Superior temporal gyrus (tissue), 1 donor: ENCODE data around the gene PLCD3.

Experiments used
- DNase-seq: peaks from one replicate; pipeline ENCODE4 v3.0.0-alpha.2; 2016; ENCODE audit errors: extremely low spot score

PLCD3 gene

DNA sequence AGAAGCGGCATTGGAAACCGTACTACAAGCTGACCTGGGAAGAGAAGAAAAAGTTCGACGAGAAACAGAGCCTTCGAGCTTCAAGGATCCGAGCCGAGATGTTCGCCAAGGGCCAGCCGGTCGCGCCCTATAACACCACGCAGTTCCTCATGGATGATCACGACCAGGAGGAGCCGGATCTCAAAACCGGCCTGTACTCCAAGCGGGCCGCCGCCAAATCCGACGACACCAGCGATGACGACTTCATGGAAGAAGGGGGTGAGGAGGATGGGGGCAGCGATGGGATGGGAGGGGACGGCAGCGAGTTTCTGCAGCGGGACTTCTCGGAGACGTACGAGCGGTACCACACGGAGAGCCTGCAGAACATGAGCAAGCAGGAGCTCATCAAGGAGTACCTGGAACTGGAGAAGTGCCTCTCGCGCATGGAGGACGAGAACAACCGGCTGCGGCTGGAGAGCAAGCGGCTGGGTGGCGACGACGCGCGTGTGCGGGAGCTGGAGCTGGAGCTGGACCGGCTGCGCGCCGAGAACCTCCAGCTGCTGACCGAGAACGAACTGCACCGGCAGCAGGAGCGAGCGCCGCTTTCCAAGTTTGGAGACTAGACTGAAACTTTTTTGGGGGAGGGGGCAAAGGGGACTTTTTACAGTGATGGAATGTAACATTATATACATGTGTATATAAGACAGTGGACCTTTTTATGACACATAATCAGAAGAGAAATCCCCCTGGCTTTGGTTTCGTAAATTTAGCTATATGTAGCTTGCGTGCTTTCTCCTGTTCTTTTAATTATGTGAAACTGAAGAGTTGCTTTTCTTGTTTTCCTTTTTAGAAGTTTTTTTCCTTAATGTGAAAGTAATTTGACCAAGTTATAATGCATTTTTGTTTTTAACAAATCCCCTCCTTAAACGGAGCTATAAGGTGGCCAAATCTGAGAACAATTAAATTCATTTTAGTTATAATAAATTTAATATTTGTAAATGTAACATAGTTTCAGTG lies 17.7 kb upstream of the PLCD3 start:
- peak; percentile 64 for DNase-seq

DNA sequence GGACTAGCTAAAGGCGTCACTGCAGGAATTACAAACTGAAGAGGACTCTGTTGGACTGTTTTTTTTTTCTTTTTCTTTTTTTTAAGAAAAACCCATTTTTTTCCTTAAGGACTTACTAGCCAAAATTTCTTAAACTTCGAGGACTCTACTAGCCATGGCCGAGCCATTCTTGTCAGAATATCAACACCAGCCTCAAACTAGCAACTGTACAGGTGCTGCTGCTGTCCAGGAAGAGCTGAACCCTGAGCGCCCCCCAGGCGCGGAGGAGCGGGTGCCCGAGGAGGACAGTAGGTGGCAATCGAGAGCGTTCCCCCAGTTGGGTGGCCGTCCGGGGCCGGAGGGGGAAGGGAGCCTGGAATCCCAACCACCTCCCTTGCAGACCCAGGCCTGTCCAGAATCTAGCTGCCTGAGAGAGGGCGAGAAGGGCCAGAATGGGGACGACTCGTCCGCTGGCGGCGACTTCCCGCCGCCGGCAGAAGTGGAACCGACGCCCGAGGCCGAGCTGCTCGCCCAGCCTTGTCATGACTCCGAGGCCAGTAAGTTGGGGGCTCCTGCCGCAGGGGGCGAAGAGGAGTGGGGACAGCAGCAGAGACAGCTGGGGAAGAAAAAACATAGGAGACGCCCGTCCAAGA lies 16.8 kb upstream of the PLCD3 start:
- peak; percentile 84 for DNase-seq

DNA sequence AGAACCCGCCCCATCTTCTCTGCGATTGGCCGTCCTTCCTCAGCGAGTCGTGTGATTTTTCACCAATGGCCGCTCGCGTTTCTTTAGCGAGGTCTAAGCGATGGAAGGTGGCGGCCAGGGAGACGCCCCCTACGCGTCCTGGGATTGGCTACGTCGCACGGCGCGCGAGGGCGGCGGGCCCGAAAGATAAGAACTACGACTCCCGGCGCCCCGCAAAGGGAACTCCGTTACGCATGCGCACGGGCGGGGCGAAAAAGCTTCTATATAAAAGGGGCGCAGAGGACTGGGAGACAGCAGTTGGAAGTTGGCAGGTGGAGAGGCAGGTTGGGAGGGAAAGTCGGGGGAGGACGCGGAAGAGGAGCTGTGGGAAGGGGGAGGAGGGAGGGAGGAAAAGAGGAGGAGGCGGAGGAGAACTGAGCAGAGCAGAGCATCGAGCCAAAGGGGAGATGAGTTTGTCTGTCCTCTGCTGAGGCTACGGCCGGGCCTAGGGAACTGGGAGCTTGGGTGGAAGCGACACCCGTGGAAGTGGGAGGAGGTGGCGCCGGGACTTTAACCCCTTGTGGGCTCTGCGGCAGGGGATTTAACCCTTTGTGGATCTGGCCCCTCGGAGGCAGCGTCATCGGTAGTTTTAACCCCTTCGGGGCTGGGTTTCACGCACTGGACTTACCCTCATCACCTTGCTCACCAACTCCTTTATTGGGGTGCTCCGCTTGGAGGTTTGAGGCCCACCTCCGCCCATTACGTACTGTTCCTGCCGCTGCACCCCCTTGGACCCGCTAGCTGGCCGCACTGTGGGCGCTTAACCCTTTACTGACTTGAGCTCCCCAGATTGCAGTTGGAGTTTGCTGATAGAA lies 16.1 kb upstream of the PLCD3 start, which contains the start of gene HEXIM1:
HEXIM1 (plus strand) TSS at position 293 of the 854 bp plus-strand sequence. CDS start 716 bp downstream, outside the sequence.
- peak; percentile 100 for DNase-seq

DNA sequence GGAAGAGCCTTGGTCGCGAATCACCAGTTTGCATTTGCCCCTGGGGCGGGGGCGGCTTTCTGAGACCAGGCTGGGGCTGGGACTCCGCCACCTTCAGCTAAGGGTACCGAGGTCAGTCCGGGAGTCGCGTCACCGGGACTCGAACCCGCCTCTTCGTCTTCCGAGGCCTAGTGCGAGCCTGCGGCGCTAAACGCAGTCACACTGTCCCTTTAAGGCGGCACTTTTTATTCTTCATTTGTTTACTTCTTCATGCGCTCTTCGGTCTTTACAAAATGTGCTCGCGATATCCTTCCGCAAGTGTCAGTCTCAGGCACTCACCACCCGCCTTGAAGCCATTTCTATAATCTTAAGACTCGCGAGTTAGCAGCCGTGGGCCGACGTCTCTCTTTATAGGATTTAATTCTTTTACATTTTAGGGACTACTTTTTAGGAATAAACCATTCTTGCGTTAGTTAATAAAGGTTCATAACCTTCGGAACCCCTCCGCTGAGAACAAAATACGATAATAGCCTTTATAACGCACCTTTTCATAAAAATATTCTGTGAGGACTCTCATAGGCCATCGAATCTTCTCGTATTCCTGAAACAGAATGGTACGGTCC lies 15.4 kb upstream of the PLCD3 start:
- DNase-seq, result peak; percentile 98

DNA sequence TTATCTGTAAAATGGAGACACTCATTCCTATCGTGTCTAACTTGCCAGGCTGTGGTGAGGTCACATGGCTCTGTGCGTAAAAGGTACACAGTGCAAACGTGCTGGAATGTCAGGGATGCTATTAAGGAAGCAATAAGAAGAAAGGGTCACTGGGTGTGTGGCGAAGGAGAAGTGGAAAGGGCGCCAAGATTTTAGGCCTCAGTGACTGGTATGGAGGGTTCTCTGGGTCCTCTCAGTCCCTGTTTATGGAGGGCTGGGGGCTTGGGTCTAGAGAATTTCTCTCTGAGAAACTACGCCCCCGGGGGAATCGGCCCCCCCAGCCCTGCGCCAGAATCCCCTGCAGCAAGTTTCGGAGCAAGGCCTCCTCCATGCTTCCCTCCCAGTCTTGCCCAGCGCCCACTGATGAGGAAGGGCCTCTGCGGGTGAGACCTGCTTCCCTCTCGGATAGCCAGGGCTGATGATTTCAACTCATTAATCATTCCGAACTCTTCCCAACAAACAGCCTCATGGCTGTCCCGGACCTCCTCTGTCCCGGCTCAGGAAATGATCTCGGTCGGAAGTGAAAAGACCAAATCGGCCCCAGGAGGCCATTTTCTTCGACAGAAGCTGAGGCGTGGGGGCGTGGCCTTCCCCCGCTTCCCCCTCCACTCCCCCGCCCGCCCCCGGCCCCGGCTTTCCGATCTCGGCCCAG lies 14.7 kb upstream of the PLCD3 start:
- DNase-seq, result peak; percentile 65

DNA sequence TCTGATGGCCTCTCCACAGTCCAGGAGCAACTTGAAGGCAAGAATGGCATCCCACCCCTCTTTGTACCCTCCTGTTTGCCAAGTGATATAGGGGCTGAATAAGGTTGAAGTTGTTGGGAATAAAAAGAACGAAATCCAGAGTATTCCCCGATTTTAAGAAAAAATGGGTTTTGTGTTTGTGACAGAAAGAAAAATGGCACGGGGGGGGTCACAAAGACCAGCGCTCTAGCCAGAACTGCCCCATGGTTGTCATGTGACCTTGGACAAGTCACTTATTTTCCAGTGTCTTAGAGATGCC lies 14.2 kb upstream of the PLCD3 start:
- no peak for DNase-seq

DNA sequence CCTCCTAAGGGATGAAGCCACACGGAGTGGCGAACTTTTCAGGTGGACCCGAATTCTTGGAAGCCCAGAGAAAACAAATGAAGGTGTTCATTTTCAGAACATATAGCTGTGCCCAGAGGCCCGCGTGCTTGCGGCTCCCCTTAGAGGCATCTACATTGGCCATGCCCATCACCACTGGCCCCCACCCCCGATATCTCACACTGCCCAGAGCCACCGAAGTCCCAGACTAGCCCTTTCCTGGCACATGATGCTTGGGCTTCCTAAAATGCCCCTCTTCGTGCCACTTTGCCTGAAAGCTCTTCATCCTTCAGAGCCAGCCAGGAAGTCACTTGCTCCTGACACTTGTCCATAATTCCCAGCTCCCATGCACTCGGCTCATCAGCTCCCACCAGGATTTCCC lies 13.9 kb upstream of the PLCD3 start:
- DNase-seq, result no peak

DNA sequence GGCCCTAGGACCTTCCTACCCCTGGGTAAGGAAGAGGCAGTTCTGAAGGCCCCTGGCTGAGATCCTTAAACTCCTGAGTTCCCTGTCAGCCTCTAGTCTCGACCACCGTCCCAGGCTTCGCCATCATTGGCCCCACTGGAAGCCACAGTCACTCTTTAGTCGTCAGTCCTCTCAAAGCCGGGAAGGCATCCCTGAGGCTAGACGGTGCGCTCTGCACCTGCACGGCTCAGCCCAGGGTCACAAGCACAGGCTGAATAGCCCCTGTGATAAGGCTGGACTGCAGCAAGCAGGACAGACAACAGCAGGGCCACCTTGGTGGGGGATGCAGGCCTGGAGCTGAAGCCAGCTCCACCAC lies 12.7 kb upstream of the PLCD3 start:
- no peak for DNase-seq

DNA sequence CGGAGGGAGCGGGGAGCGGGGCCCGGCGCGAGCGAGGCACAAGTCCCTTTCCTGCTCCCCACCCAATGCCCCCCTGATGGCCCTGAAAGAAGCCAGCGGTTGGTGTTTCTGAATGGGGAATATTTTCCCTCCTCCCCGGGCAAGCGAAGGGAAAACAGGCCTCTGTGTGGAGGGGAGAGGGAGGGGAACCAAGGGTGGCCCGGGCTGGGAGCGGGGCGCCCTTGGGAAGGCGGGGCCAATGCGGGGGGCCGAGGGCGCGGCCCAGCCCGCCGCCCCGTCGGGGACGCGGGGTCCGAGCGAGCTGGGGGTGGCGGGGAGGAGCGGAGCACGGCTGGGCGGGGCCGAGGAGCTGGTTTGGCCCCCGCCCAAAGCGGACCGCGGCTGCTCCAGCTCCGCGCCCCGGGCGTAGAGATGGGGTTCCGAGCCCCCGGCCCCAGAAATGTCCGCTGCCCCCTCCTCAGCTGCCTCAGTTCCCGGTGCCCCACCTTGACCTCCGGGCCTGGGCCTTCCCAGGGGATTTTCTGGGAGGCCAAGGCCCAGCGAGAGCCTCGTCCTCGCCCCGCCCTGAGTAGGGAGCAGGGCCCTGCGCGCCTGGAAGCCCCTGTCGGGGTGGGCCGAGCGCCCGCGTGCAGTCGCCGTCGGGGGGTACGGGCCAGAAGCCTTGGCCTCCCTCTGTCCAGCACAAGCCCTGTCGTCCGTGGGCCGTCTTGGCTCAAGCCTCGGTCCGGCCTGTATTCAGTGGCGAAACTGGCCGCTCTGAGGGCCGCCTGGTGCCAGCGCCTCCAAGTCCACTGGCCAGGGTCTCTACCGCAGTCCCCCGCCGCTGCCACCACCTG lies 12.1 kb upstream of the PLCD3 start:
- DNase-seq, result no peak

DNA sequence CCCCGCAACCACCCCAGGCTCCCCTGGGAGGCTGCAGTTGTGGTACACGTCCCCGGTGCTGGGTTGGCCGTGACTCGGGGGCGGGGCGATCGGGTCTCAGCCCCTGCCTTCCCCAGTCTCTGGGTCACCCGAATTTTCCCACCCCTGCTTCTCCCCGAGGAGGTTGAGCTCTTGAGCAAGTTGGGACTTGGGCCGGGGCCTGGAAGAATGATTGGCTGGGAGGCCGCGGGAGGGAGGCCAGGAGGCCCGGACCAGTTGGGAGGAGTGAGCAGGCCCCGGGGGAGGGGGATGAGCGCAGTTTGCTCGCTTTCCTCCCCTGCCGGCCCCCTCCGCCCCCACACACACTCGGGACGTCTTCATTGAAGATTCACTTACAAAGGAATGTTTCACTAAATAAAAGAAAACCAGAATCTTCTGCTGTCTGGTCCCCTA lies 11.5 kb upstream of the PLCD3 start:
- no peak for DNase-seq

DNA sequence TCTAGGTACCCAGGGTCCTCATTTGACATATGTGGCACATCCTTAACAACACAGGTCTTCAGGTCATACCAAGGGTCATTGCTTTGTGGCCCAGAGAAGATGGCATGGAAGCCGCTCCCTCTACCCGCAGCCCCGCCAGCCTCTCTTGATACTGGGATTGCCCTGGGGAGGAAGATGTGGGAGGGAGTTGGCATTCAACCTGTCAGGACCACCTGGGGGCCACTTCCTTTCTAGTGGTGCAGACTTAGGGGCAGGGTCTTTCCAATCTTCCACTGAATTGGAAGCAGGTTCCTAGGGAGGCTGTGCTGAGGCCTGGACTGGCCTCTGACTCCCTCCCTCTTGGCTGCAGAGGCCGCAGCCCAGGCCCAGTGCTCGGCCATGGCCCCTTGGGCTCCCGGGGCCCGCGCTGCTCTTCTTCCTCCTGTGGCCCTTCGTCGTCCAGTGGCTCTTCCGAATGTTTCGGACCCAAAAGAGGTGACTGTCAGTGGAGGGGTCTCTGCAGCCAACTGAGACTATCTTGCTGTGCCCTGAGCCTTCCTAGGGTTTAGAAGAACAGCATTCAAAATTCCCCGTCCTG lies 10.9 kb upstream of the PLCD3 start:
- DNase-seq, result no peak

DNA sequence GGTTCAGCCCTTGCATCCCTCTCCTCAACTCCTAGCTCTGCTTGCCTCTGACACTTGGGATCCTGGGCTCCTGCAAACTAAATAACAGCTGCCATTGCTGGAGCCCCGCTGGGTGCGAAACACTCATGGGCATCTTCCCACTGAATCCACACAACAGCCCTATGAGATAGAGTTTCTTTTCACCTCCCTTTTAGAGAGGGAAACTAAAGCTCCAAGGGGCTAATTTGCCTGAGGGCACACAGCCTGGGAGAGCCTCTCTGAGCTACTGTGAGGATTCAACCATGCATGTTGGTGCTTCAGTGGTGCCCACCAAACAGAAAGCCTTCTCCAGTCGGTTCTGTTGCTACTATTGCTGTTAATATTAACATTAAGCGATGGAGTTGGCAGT lies 7.2 kb upstream of the PLCD3 start:
- no peak for DNase-seq

DNA sequence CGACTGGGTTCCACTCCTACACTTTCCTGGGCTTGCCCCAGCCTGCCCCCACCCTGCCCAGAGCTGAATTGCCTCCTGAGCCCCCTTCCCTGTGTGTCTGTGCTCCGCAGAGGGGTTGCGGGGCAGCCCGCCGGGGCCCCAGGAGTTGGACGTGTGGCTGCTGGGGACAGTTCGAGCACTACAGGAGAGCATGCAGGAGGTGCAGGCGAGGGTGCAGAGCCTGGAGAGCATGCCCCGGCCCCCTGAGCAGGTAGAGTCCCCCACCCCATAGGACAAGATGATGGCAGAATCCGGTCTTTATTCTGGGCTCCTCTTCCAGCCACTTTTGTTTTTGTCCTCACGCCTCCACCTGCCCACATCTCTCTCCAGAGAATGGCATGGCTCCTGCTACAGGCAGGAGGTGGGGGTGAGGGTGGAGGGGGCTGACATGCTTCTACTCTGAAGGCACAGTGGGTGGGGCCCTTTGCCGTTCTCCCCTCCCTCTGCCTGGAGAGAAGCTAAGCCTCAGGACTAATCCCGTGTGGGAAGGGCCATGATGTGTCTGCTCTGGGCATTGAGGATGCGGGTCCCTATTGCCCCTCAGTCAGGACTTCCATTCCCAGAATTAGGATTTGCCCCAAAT lies 6.7 kb upstream of the PLCD3 start:
- no peak for DNase-seq

DNA sequence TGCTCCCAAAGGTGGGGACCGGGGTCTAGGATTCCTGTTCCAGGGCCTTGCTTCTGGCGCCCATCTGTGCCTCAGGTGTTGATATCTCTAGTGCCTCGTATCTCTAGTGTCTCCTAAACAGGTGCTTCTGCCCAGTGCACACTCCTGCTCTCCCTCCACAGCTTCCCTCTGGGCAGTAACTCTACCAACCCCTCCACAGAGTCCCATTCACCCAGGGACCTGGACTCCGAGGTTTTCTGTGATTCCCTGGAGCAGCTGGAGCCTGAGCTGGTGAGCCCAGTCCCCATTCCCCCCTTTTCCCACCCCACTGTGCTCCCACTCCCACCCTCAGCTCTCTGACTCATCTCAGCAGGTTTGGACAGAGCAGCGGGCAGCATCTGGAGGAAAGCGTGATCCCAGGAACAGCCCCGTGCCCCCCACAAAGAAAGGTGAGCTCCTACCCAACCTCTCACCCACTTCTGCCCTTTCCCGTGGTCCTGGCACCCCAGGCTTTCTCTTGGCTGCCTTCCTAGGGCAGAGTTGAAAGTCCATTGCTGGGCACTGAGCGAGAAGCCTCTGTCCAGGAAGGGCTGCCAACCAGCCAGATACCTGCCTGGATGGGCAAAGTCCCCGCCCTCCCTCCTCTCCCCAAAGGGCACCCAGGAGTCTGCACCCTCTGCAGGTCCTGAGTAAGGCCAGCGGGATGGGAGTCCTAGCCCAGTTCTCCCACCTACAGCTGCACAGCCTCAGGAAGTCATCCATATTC lies 5.4 kb upstream of the PLCD3 start:
- no peak for DNase-seq

DNA sequence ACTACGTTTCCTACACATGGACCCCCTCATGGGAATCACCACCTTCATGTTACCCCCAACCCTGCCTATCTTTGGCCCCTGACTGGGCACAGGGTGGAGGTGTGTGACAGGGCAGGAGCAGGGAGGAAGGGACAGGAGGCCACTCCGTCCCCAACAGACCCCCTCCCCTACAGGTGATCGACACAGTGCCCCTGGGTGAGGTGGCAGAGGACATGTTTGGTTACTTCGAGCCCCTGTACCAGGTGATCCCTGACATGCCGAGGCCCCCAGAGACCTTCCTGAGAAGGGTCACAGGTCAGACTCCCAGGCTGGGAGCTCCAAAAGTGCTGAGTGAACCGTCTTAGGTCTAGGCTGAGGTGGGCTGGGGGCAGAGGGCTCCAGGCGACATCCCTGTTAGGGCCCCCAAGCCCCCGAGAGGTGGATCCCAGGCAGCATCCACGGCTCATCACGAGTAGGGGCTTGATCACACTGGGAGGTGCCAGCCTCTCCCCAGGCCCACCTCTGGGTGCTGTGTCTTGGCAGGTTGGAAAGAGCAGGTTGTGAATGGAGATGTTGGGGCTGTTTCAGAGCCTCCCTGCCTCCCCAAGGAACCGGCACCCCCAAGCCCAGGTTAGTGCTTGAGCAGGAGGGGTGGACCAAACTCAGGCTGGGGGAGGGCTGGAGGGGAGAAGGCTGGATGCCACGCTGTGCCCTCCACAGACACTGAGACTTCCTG lies 4.7 kb upstream of the PLCD3 start:
- DNase-seq, result no peak

DNA sequence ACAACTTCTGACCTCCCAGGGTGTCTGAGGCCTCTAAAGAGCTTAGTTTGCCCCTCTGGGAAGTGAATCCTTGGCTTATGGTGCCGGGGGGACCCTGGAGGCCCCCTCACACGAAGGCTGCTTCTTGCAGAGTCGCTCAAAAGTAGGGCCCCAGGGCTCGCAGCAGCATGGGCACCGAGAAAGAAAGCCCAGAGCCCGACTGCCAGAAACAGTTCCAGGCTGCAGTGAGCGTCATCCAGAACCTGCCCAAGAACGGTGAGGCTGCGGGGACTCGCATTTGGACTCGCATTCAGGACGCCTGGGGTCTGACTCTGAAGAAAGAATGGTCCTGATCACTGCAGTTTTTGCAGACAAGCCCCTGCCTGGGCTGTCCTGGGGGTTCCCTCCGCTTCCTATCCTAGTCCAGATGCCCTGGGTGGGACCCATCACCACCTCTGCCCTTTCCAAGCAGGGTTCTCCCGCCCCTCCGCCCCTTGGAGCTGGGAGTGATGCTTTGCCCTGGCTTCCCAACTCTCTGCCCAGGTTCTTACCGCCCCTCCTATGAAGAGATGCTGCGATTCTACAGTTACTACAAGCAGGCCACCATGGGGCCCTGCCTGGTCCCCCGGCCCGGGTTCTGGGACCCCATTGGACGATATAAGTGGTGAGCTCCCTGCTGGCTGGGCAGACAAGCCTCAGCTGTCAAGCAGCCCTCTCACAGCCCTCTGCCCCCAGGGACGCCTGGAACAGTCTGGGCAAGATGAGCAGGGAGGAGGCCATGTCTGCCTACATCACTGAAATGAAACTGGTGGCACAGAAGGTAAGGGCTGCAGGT lies 3.9 kb upstream of the PLCD3 start:
- no peak for DNase-seq
